Regular cardiac myocyte (primary cell): ENCODE measurements around the gene ARL4C. TPM values are rescaled to one million over a fixed set of nuclear protein-coding genes. Genes with fewer than 3 reads are reported as not detected.

Experiments used
- total RNA-seq: library from RNA; depleted of rRNA; stranded (reverse); fragments of >200 nt; gene quantifications from 2 replicates; pipeline ENCODE4 v1.2.3, GENCODE V29; 2014

Gene ARL4C
- 38.2 and 48.2 TPM in 2 replicates for total RNA-seq

GRCh38 chr2:234496835-234497593 is at the start of gene ARL4C:
Gene ARL4C (minus strand): TSS chr2:234497081. CDS start chr2:234496586, 495 bp downstream.

